Smooth muscle cell (in vitro differentiated cells): Measurements from ENCODE around the gene HOXA7. TPM values are rescaled to one million over a fixed set of nuclear protein-coding genes. Genes with fewer than 3 reads are reported as not detected.
A peak's percentile ranks its signal among the peaks of the same experiment; 100 is the strongest.

Experiments
- DNase-seq: peaks from one replicate; lab custom pipeline; 2025; ENCODE audit not compliant: unreplicated experiment; lab: John Stamatoyannopoulos, UW
- H2AFZ ChIP-seq: fragments of 200-600 bp; sonication (generic); 2 replicates; pipeline ENCODE4 v1.6.0; 2016; ENCODE audit warnings: antibody characterized with exemption, low read depth, mild to moderate bottlenecking
- H3F3A ChIP-seq: fragments of 200-600 bp; sonication (generic); 2 replicates; pipeline ENCODE4 v1.6.0; 2017; ENCODE audit warnings: antibody characterized with exemption, low read depth
- H3K27ac ChIP-seq: fragments of 200-600 bp; sonication (generic); 2 replicates; pipeline ENCODE4 v1.5.1; 2016; ENCODE audit warnings: low read depth, mild to moderate bottlenecking
- H3K27me3 ChIP-seq: fragments of 200-600 bp; sonication (generic); 2 replicates; pipeline ENCODE4 v1.6.1; 2016; ENCODE audit warnings: low read depth, mild to moderate bottlenecking
- H3K36me3 ChIP-seq: fragments of 200-600 bp; sonication (generic); 2 replicates; pipeline ENCODE4 v1.5.1; 2016; ENCODE audit warnings: low read depth
- H3K4me1 ChIP-seq: fragments of 200-600 bp; sonication (generic); 2 replicates; pipeline ENCODE4 v1.5.1; 2016; ENCODE audit warnings: low read depth
- H3K4me2 ChIP-seq: fragments of 200-600 bp; sonication (generic); 2 replicates; pipeline ENCODE4 v1.6.0; 2016; ENCODE audit warnings: mild to moderate bottlenecking
- H3K4me3 ChIP-seq: fragments of 200-600 bp; sonication (generic); 2 replicates; pipeline ENCODE4 v1.5.1; 2016; ENCODE audit warnings: mild to moderate bottlenecking
- H3K79me2 ChIP-seq: fragments of 200-600 bp; sonication (generic); 2 replicates; pipeline ENCODE4 v1.6.0; 2016; ENCODE audit warnings: low read depth, mild to moderate bottlenecking
- H3K9ac ChIP-seq: fragments of 200-600 bp; sonication (generic); 2 replicates; pipeline ENCODE4 v1.6.0; 2016; ENCODE audit warnings: low read depth
- H3K9me3 ChIP-seq: fragments of 200-600 bp; sonication (generic); replicated peaks from 2 replicates; pipeline ENCODE4 v1.5.1; 2016; ENCODE audit warnings: low read depth
- H4K20me1 ChIP-seq: fragments of 200-600 bp; sonication (generic); 2 replicates; pipeline ENCODE4 v1.6.0; 2016; ENCODE audit warnings: low read depth
- WGBS: methylation state at CpG from one replicate; pipeline ENCODE4 v1.1.7; 2016; ENCODE audit warnings: low lambda C conversion rate; 5-methylcytosine and 5-hydroxymethylcytosine counted together
- polyA plus RNA-seq: library from polyadenylated mRNA; unstranded; fragments of >200 nt; fragmentation: Nextera tagmentation; extraction: Ambion mirVana; gene quantifications from 2 replicates; pipeline ENCODE4 v1.2.1, GENCODE V29; 2016
- total RNA-seq: library from RNA; depleted of rRNA; stranded (reverse); fragments of >200 nt; gene quantifications from 2 replicates; pipeline ENCODE4 v1.2.3, GENCODE V29; 2014
- TF ChIP-seq, protein P1 (sequence below): fragments of 200-600 bp; sonication (generic); IDR thresholded peaks from 2 replicates; pipeline ENCODE4 v1.5.1; 2017; ENCODE audit warnings: borderline replicate concordance, mild to moderate bottlenecking, antibody characterized with exemption; ENCODE audit not compliant: insufficient read depth, poor library complexity, severe bottlenecking

The HOXA7 gene
- total and polyA plus RNA-seq, 2 experiments from 2014 or later: 0.72 to 1.2 TPM

DNA sequence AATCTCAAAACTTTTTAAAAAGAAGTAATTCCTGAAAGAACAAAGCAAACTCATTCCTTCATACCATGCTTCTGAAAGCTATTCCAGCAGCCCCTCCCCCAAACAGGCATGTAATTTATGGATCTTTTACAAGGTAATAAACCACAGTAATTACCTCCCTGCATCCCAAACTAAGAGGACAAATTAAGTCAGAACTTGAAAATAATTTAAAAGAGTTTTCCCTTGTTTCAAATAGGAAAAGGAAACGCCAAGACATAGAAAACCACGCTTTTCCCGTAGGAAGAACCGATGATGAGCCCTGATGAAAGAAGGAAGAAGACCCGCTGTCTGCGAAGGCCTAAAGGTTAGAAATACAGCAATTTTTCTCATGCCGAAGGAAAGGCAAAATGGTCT is 34.8 kb downstream of the HOXA7 start:
- Histone ChIP-seq H3K27me3 (peaks cover 100% of the 10 kb centered on the region), H3K36me3 (no peaks in the 10 kb centered on the region), H3K9me3 (no peaks in the 10 kb centered on the region), H2AFZ (no peak overlapping the region), H4K20me1 (no peaks in the 10 kb centered on the region), H3K79me2 (no peaks in the 10 kb centered on the region), H3K4me3 (peak overlapping the region; percentile 28), H3K4me2 (no peak overlapping the region), H3K27ac (no peak overlapping the region), H3K4me1 (no peaks in the 10 kb centered on the region), H3K9ac (no peak overlapping the region), H3F3A (no peaks in the 10 kb centered on the region)
- no peak for DNase-seq
- WGBS: 33% methylated on average over 7 of the region's 7 CpGs
- TF ChIP-seq, protein P1, sequence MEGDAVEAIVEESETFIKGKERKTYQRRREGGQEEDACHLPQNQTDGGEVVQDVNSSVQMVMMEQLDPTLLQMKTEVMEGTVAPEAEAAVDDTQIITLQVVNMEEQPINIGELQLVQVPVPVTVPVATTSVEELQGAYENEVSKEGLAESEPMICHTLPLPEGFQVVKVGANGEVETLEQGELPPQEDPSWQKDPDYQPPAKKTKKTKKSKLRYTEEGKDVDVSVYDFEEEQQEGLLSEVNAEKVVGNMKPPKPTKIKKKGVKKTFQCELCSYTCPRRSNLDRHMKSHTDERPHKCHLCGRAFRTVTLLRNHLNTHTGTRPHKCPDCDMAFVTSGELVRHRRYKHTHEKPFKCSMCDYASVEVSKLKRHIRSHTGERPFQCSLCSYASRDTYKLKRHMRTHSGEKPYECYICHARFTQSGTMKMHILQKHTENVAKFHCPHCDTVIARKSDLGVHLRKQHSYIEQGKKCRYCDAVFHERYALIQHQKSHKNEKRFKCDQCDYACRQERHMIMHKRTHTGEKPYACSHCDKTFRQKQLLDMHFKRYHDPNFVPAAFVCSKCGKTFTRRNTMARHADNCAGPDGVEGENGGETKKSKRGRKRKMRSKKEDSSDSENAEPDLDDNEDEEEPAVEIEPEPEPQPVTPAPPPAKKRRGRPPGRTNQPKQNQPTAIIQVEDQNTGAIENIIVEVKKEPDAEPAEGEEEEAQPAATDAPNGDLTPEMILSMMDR: no peak

DNA sequence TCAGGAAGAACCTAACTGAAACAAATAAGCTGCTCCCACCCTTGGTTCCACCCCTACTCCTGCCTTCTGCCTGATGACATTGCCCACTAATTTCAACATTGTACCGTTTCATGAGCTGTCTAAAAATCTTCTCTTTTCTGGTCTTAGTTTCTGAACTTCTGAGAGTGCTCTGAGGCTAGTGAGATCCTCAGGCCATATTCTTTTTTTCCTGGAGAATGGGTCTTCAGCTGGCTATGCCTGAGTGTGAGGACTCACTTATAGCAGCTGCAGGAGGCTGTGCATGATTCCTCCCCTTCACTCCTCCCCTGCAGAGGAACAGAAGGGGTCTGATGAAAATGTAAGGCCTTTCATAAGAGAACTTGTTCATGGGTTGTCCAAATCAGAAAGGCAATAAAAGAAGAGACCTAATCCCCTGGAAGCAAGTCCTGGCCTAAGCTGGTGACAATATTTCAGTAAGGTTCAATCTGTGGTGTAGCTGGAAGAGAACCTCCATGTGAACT is 37.0 kb downstream of the HOXA7 start:
- no peak for DNase-seq
- TF ChIP-seq, protein P1: no peak
- no peak overlapping the region for H3K4me3 ChIP-seq
- no peaks in the 10 kb centered on the region for H3K79me2 ChIP-seq
- H3K27me3 ChIP-seq: peaks cover 100% of the 10 kb centered on the region
- no peak overlapping the region for H3K4me2 ChIP-seq
- no peaks in the 10 kb centered on the region for H3F3A ChIP-seq
- H3K4me1 ChIP-seq: no peaks in the 10 kb centered on the region
- H3K36me3 ChIP-seq: no peaks in the 10 kb centered on the region
- no peak overlapping the region for H2AFZ ChIP-seq
- peaks cover 6% of the 10 kb centered on the region for H4K20me1 ChIP-seq
- WGBS: 63% methylated on average over 1 of the region's 1 CpG
- H3K27ac ChIP-seq: no peak overlapping the region
- no peaks in the 10 kb centered on the region for H3K9me3 ChIP-seq
- no peak overlapping the region for H3K9ac ChIP-seq

DNA sequence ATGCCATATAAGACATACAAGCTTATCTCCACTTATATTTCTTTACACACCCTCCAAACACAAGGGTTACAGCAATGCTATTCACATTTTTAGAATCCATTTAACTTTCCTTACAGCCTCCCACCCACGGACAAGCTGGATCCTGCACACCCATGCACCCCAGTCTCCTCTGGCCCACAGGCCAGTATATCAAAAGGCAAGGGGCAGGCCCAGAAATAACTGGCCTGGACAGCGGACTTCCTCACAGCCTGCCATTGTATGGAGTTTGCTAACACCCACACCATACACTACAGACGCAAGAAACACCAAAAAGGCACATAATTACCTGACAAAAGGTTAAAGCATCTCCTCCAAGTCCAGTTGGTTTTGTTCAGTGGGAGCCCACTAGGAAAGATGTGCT is 37.9 kb downstream of the HOXA7 start:
- Histone ChIP-seq H3K9ac (no peak overlapping the region), H3K4me2 (no peak overlapping the region), H3K79me2 (no peaks in the 10 kb centered on the region), H3K36me3 (no peaks in the 10 kb centered on the region), H3K9me3 (no peaks in the 10 kb centered on the region), H4K20me1 (peaks cover 6% of the 10 kb centered on the region), H2AFZ (no peak overlapping the region), H3F3A (no peaks in the 10 kb centered on the region), H3K27ac (no peak overlapping the region), H3K27me3 (peaks cover 100% of the 10 kb centered on the region), H3K4me1 (no peaks in the 10 kb centered on the region), H3K4me3 (no peak overlapping the region)
- WGBS: 41% methylated on average over 3 of the region's 3 CpGs
- TF ChIP-seq, protein P1: no peak
- DNase-seq: no peak

DNA sequence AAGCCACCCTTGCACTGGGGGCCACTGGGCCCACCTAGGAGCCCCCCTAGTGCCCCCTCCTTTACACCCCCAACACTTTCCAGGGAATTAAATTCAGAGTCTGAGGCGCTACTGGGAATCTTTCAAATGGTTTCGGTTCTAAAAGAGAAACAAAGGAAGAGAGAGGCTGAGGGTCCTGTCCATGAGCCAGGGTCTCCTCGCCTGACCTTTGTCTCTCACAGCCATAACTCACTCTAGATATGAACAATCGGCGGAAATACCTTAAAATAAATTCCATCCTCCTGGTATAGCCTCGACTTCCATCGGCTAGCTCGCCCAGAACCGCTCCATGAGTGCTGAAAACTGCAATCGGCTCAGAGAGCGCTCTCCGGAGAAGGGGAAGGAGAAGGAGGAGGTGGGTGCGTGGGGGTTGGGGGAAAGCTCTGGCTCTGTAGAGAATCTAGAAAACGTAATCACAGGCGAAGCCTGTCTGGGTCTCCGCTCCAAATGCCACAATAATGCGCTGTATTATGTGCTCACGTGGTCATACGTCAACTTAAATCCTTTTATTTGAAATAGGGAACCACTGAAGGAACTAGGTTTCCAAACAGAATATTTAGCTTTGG is 38.5 kb downstream of the HOXA7 start:
- Histone ChIP-seq H3K9ac (no peak overlapping the region), H3K4me1 (no peaks in the 10 kb centered on the region)

More for the DNA sequence above, 38.5 kb downstream of the HOXA7 start:
- H3K27me3 ChIP-seq: peaks cover 100% of the 10 kb centered on the region
- H3K4me2 ChIP-seq: peak overlapping the region; percentile 5
- H2AFZ ChIP-seq: no peak overlapping the region
- no peaks in the 10 kb centered on the region for H3K79me2 ChIP-seq
- H3K36me3 ChIP-seq: no peaks in the 10 kb centered on the region
- H3K9me3 ChIP-seq: no peaks in the 10 kb centered on the region
- DNase-seq: no peak
- H4K20me1 ChIP-seq: peaks cover 6% of the 10 kb centered on the region
- H3K27ac ChIP-seq: no peak overlapping the region
- no peak overlapping the region for H3K4me3 ChIP-seq
- TF ChIP-seq, protein P1: no peak
- 10% methylated on average over 11 of the region's 19 CpGs for WGBS
- H3F3A ChIP-seq: no peaks in the 10 kb centered on the region
